ENCODE data around the gene CLCN2.

DNA sequence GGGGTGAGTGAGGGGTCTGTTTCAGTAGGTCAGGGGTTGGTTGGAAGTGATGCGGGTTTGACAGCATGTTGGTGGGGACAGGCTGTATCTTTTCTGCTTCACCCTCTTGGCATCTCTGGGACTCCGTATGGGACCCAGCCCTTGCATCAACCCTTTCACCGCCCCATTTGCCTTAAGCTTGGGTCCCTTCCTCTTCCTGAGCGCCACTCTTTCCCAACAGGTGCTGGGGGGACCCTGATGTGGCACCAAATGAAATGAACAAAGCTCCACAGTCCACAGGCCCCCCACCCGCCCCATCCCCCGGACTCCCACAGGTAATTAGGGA lies 45.9 kb downstream of the CLCN2 start:
- no peak for TF ChIP-seq CTCF (conservative IDR thresholded peaks at IDR 0.05; ENCODE audit: low read depth, low read length)
- no peak for TF ChIP-seq POLR2A (IDR thresholded peaks at IDR 0.05; ENCODE audit: low read depth, low read length)
- no peak for TF ChIP-seq MAFK (IDR thresholded peaks at IDR 0.05; ENCODE audit: low read depth, low read length)
- no peak for TF ChIP-seq FOS (IDR thresholded peaks at IDR 0.05; ENCODE audit: low read depth, low read length)

Measured in IMR-90 (cell line).